ENCODE data around the gene MAP3K20. TPM values are rescaled to one million over a fixed set of nuclear protein-coding genes. Genes with fewer than 3 reads are reported as not detected.
"Not testable (repeated sequence)": the region's sequence is repeated elsewhere in the genome, so short reads cannot be mapped to it uniquely, and the experiment has no call there.

The MAP3K20 gene
- total RNA-seq, 1 donor from 2014 or later, result 466 TPM

- Histone ChIP-seq H3K4me1 (no peaks in the 10 kb centered on the region), H3K27me3 (ENCODE audit: low read depth) (no peaks in the 10 kb centered on the region), H3K4me3 (no peak overlapping the region), H3K9me3 (replicated peaks) (peaks cover 10% of the 10 kb centered on the region), H3K27ac (replicated peaks) (no peak overlapping the region), H3K36me3 (no peaks in the 10 kb centered on the region)
- intact Hi-C loops (cut with micrococcal nuclease), result no loop called here
- TF ChIP-seq CTCF (IDR thresholded peaks at IDR 0.05; ENCODE audit: borderline replicate concordance), result no peak
- no peak for DNase-seq
These were observed 203.3 kb downstream of the MAP3K20 start for GRCh38 chr2:173278794-173279526.

GRCh38 chr2:173279527-173279868, 203.9 kb downstream of the MAP3K20 start:
- no peaks in the 10 kb centered on the region for H3K4me1 ChIP-seq
- H3K27ac ChIP-seq (replicated peaks), result no peak overlapping the region
- no peaks in the 10 kb centered on the region for H3K27me3 ChIP-seq (ENCODE audit: low read depth)
- no peak overlapping the region for H3K4me3 ChIP-seq
- no peak for TF ChIP-seq CTCF (IDR thresholded peaks at IDR 0.05; ENCODE audit: borderline replicate concordance)
- no peaks in the 10 kb centered on the region for H3K36me3 ChIP-seq
- intact Hi-C loops (cut with micrococcal nuclease), result no loop called here
- peaks cover 5% of the 10 kb centered on the region for H3K9me3 ChIP-seq (replicated peaks)
- no peak for DNase-seq

- no peak for DNase-seq
These were observed 205.2 kb downstream of the MAP3K20 start for GRCh38 chr2:173280853-173281252.

GRCh38 chr2:173281898-173282297, 206.3 kb downstream of the MAP3K20 start:
- DNase-seq; H3K36me3 ChIP-seq; H3K4me1 ChIP-seq; H3K27me3 ChIP-seq (ENCODE audit: low read depth); H3K4me3 ChIP-seq; intact Hi-C loops (cut with micrococcal nuclease); H3K27ac ChIP-seq (replicated peaks); H3K9me3 ChIP-seq (replicated peaks): not testable (repeated sequence)

More at GRCh38 chr2:173280853-173281252, 205.2 kb downstream of the MAP3K20 start:
- Histone ChIP-seq H3K4me1 (no peaks in the 10 kb centered on the region), H3K36me3 (no peaks in the 10 kb centered on the region), H3K4me3 (no peak overlapping the region), H3K27me3 (ENCODE audit: low read depth) (no peaks in the 10 kb centered on the region), H3K27ac (replicated peaks) (no peak overlapping the region), H3K9me3 (replicated peaks) (no peaks in the 10 kb centered on the region)
- intact Hi-C loops (cut with micrococcal nuclease), result no loop called here
- no peak for TF ChIP-seq CTCF (IDR thresholded peaks at IDR 0.05; ENCODE audit: borderline replicate concordance)

GRCh38 chr2:173282795-173283545, 207.3 kb downstream of the MAP3K20 start:
- no peaks in the 10 kb centered on the region for H3K4me1 ChIP-seq
- no peak for TF ChIP-seq CTCF (IDR thresholded peaks at IDR 0.05; ENCODE audit: borderline replicate concordance)
- no peak overlapping the region for H3K27ac ChIP-seq (replicated peaks)
- no peaks in the 10 kb centered on the region for H3K9me3 ChIP-seq (replicated peaks)
- DNase-seq, result no peak
- H3K36me3 ChIP-seq, result no peaks in the 10 kb centered on the region
- intact Hi-C loops (cut with micrococcal nuclease), result no loop called here
- H3K27me3 ChIP-seq (ENCODE audit: low read depth), result no peaks in the 10 kb centered on the region
- H3K4me3 ChIP-seq, result no peak overlapping the region
